HL-60 (cell line): ENCODE measurements around the gene HMCN2.

Source experiments
- DNase-seq, 2 experiments: peaks; one replicate each; pipeline ENCODE4 v3.0.0-alpha.2; 2010 to 2020; ENCODE audit warnings: low read depth in 1 of 2, low spot score in 1 of 2
- H3K27ac ChIP-seq: fragments of 250-450 bp; sonication (Bioruptor Pico); replicated peaks from 2 replicates; pipeline ENCODE4 v1.5.1; 2020; ENCODE audit warnings: mild to moderate bottlenecking, moderate library complexity
- H3K27me3 ChIP-seq: fragments of 250-450 bp; sonication (Bioruptor Pico); 2 replicates; pipeline ENCODE4 v1.5.1; 2021; ENCODE audit warnings: mild to moderate bottlenecking, moderate library complexity; ENCODE audit not compliant: insufficient read depth, poor library complexity, severe bottlenecking
- H3K4me3 ChIP-seq: replicated peaks from 2 replicates; pipeline ENCODE4 v1.5.1; 2011; ENCODE audit warnings: mild to moderate bottlenecking, control low read depth, low read length; ENCODE audit not compliant: insufficient read depth
- CTCF ChIP-seq: IDR thresholded peaks from one replicate; pipeline ENCODE4 v1.5.1; 2011; ENCODE audit warnings: low read length, control low read depth, inconsistent platforms; ENCODE audit not compliant: insufficient read depth
- GABPA ChIP-seq: IDR thresholded peaks from 2 replicates; pipeline ENCODE4 v1.6.1; 2012; ENCODE audit warnings: low read depth
- POLR2AphosphoS5 ChIP-seq: IDR thresholded peaks from 2 replicates; pipeline ENCODE4 v1.6.1; 2012; ENCODE audit warnings: low read depth
- REST ChIP-seq: IDR thresholded peaks from 2 replicates; pipeline ENCODE4 v1.6.1; 2012; ENCODE audit warnings: low read depth; ENCODE audit not compliant: insufficient replicate concordance
- SPI1 ChIP-seq: IDR thresholded peaks from 2 replicates; pipeline ENCODE4 v1.6.1; 2012; ENCODE audit warnings: low read depth, mild to moderate bottlenecking, borderline replicate concordance

The HMCN2 gene

GRCh38 chr9:130327070-130327780 lies 61.7 kb downstream of the HMCN2 start:
- Histone ChIP-seq H3K27me3 (peaks cover 31% of the 10 kb centered on the region), H3K27ac (no peak overlapping the region), H3K4me3 (no peak overlapping the region)
- no peak for DNase-seq
- no peak for TF ChIP-seq REST
- TF ChIP-seq GABPA: no peak
- TF ChIP-seq CTCF: peak; percentile 2
- TF ChIP-seq SPI1: no peak
- TF ChIP-seq POLR2AphosphoS5: no peak

GRCh38 chr9:130327781-130328348 lies 62.3 kb downstream of the HMCN2 start:
- Histone ChIP-seq H3K27me3 (peaks cover 29% of the 10 kb centered on the region), H3K4me3 (no peak overlapping the region), H3K27ac (no peak overlapping the region)
- TF ChIP-seq POLR2AphosphoS5: no peak
- no peak for TF ChIP-seq GABPA
- DNase-seq: no peak

- Histone ChIP-seq H3K27me3 (peaks cover 34% of the 10 kb centered on the region), H3K27ac (no peak overlapping the region), H3K4me3 (no peak overlapping the region)
- no peak for TF ChIP-seq GABPA
- no peak for TF ChIP-seq CTCF
- no peak for TF ChIP-seq POLR2AphosphoS5
- TF ChIP-seq SPI1: no peak
- TF ChIP-seq REST: no peak
- DNase-seq: peak in 1 of 2 experiments; percentile 43
Measured at GRCh38 chr9:130328349-130328801, 62.8 kb downstream of the HMCN2 start.

- no peak for DNase-seq
- Histone ChIP-seq H3K27me3 (peaks cover 34% of the 10 kb centered on the region), H3K4me3 (no peak overlapping the region), H3K27ac (no peak overlapping the region)
- TF ChIP-seq GABPA: no peak
- TF ChIP-seq CTCF: no peak
- no peak for TF ChIP-seq POLR2AphosphoS5
- TF ChIP-seq SPI1: no peak
- TF ChIP-seq REST: no peak
Measured at GRCh38 chr9:130329061-130329460, 63.5 kb downstream of the HMCN2 start.
